Activated T-helper 17 cell treated with anti-CD3 and anti-CD28 coated beads, Interleukin-2, amount 50 U/mL, for 72 hours (primary cell): ENCODE results near the gene DVL2. TPM values are rescaled to one million over a fixed set of nuclear protein-coding genes. Genes with fewer than 3 reads are reported as not detected.
"Not testable (repeated sequence)": the region's sequence is repeated elsewhere in the genome, so short reads cannot be mapped to it uniquely, and the experiment has no call there.

ENCODE experiments used
- ATAC-seq: fragments of 150-1000 bp; cut with Tn5 transposase; replicated peaks from 2 replicates; pipeline ENCODE4 v1.10.0; 2021; ENCODE audit warnings: mild to moderate bottlenecking, moderate library complexity
- H3K27ac Mint-ChIP-seq: one replicate; pipeline ENCODE4 v1.8.0; 2022; ENCODE audit warnings: mixed read lengths
- H3K27me3 Mint-ChIP-seq: one replicate; pipeline ENCODE4 v1.8.0; 2022; ENCODE audit warnings: mixed read lengths
- H3K36me3 Mint-ChIP-seq: one replicate; pipeline ENCODE4 v1.8.0; 2022; ENCODE audit warnings: low read depth, mild to moderate bottlenecking, mixed read lengths
- H3K4me1 Mint-ChIP-seq: one replicate; pipeline ENCODE4 v1.8.0; 2022; ENCODE audit warnings: mixed read lengths
- H3K4me3 Mint-ChIP-seq: one replicate; pipeline ENCODE4 v1.8.0; 2022; ENCODE audit warnings: mild to moderate bottlenecking, mixed read lengths
- H3K9me3 Mint-ChIP-seq: one replicate; pipeline ENCODE4 v1.8.0; 2022; ENCODE audit warnings: mixed read lengths
- total RNA-seq, 2 donors: library from RNA; stranded (reverse); gene quantifications; one replicate each; pipeline ENCODE4 v1.2.3, GENCODE V29; 2022

The DVL2 gene
- total RNA-seq, 2 donors from 2014 or later = 49.1 to 77.5 TPM

DNA sequence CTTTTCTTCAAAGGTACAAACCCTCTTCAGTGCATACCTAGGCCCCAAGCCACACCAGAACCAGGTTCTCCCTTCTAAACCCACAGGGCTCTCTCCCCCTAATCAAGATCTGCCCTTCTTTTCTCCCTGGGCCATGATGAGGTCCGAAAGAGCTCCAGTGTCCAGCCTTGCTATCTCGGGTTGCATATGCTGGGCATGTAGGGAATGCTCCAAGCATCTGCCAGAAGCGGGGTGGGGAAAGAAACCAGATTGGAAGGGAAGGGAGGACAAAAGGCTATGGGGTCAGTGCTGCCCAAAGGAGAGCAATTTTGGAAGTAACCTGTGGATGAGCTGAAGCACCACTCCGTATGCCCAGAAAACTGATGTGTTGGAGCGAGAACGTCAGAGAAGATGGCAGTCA, 14.9 kb upstream of the DVL2 start:
- Mint-ChIP-seq H3K27me3 (no peaks in the 10 kb centered on the region), H3K36me3 (peaks cover 81% of the 10 kb centered on the region), H3K4me1 (peaks cover 21% of the 10 kb centered on the region), H3K9me3 (no peaks in the 10 kb centered on the region), H3K27ac (peak overlapping the region; percentile 96), H3K4me3 (peak overlapping the region; percentile 93)
- no peak for ATAC-seq

DNA sequence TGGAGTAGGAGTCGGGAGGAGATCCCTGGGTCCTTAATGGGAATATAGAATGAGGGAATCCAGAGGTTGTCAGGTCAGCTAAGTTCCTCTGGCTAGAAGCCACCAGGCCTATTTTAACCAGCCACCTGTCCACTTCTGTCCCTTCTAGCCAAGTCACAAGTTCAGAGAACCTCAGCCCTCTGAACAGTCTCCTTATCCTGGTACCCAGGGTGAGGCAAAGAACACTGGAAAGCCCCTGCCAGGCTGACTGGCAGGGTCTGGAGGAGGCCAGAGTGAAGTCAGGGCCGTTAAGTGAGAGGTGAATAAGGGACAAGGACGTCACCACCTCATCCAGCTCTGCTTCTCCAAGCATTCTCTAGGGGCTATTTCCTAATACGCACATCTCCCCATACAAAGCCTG, 14.5 kb upstream of the DVL2 start:
- Mint-ChIP-seq H3K36me3 (peaks cover 81% of the 10 kb centered on the region), H3K27ac (peak overlapping the region; percentile 96), H3K27me3 (no peaks in the 10 kb centered on the region), H3K4me3 (peak overlapping the region; percentile 93), H3K4me1 (peaks cover 21% of the 10 kb centered on the region), H3K9me3 (no peaks in the 10 kb centered on the region)
- ATAC-seq = no peak

DNA sequence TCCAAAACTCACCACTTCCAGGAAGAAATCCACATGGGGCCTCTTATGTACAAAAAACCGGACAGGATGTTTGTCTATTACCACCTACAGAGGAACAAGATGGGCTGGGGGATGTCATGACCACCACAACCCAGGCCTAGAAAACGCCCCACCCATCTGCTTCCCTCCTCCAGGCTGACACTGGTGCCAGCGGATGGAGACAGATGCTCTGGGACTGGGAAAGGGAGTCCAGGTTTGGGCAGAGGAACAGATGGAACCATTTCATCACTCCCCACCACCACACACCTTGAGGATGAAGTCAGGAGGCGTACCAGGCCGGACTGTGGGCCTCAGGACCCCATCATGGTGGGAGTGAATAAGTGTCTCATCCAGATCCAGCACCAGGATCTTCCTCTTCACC, 12.5 kb upstream of the DVL2 start:
- no peak for ATAC-seq
- H3K27me3 Mint-ChIP-seq = no peaks in the 10 kb centered on the region
- peaks cover 20% of the 10 kb centered on the region for H3K4me1 Mint-ChIP-seq
- H3K9me3 Mint-ChIP-seq = no peaks in the 10 kb centered on the region
- peaks cover 81% of the 10 kb centered on the region for H3K36me3 Mint-ChIP-seq
- H3K4me3 Mint-ChIP-seq = no peak overlapping the region
- peak overlapping the region; percentile 44 for H3K27ac Mint-ChIP-seq

DNA sequence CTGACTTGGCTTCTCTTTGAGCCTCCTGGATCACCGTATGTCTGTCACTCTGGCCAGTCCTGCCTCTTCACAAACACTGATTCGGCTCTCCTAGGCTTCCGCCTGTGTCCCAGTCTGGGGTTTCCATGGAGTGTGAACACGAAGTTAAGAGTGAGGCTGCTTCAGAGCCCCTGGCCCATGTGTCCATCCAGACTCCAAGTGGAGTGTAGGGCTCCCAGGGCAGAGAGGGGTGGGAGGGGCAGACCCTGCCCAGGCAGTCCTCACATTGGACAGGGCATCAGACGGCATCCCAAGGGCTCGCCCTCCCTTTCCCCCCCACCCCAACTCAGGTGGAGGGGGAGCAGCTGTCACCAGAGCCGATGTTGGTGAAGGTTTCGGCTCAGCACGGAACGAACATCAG, 9.5 kb upstream of the DVL2 start:
- Mint-ChIP-seq H3K27ac (peak overlapping the region; percentile 93), H3K4me3 (peak overlapping the region; percentile 87), H3K36me3 (peaks cover 87% of the 10 kb centered on the region), H3K4me1 (peaks cover 31% of the 10 kb centered on the region)
- H3K9me3 Mint-ChIP-seq, ATAC-seq, H3K27me3 Mint-ChIP-seq: not testable (repeated sequence)

DNA sequence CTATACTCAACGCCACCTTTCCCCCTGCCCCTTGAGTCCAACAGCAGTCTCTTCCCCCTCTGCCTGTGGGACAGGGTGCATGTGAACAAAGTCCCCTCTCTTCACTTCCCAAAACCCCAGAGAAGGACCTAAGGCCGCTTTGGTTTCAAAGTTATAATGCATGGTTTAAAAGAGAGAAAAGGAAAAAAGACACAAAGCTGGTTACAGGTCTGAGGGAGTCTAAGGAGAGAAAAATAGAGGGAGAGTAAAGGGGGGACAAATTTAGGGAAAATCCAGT, 9.1 kb upstream of the DVL2 start:
- H3K36me3 Mint-ChIP-seq = peaks cover 87% of the 10 kb centered on the region
- H3K4me1 Mint-ChIP-seq = peaks cover 31% of the 10 kb centered on the region
- H3K27ac Mint-ChIP-seq = peak overlapping the region; percentile 93
- no peaks in the 10 kb centered on the region for H3K27me3 Mint-ChIP-seq
- peak overlapping the region; percentile 87 for H3K4me3 Mint-ChIP-seq
- no peak for ATAC-seq
- H3K9me3 Mint-ChIP-seq = no peaks in the 10 kb centered on the region

DNA sequence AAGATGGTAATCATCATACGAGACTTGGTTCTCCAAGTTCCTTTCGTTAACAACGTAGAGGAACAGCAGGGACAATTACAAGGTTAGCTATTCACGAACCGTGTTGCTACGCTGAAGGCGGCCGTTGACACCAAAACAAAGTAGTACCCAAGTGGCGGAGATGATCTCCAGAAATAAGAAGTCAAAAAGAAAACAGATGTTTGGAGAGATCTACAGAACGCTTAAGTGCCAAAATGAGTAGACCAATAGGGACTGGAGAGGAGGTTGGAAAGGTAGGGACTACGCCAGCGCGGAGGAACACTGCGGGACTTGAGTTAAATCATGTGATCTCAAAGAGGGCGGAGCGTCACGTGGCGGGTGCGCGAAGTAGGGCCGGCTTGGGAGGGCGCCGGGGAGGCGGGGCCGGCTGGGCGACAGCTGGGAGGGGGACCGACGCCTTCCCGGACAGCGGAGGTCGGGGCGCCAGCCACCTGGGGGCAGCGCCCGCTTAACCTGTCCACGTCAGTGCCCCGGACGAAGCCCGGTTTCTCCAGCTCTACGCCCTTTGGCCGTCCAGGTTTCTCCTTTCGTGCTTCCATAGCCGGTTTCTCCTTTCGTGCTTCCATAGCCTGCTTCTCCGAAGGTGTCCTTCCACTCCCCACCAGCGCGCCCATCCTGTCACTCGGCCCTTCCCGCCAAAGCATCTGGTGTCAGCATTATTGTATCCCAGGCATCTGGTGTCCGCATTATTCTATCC, 8.6 kb upstream of the DVL2 start:
- Mint-ChIP-seq H3K27ac (peak overlapping the region; percentile 93), H3K36me3 (peaks cover 90% of the 10 kb centered on the region), H3K27me3 (no peaks in the 10 kb centered on the region), H3K9me3 (no peaks in the 10 kb centered on the region), H3K4me3 (peak overlapping the region; percentile 87), H3K4me1 (peaks cover 31% of the 10 kb centered on the region)
- ATAC-seq = peak; percentile 41

DNA sequence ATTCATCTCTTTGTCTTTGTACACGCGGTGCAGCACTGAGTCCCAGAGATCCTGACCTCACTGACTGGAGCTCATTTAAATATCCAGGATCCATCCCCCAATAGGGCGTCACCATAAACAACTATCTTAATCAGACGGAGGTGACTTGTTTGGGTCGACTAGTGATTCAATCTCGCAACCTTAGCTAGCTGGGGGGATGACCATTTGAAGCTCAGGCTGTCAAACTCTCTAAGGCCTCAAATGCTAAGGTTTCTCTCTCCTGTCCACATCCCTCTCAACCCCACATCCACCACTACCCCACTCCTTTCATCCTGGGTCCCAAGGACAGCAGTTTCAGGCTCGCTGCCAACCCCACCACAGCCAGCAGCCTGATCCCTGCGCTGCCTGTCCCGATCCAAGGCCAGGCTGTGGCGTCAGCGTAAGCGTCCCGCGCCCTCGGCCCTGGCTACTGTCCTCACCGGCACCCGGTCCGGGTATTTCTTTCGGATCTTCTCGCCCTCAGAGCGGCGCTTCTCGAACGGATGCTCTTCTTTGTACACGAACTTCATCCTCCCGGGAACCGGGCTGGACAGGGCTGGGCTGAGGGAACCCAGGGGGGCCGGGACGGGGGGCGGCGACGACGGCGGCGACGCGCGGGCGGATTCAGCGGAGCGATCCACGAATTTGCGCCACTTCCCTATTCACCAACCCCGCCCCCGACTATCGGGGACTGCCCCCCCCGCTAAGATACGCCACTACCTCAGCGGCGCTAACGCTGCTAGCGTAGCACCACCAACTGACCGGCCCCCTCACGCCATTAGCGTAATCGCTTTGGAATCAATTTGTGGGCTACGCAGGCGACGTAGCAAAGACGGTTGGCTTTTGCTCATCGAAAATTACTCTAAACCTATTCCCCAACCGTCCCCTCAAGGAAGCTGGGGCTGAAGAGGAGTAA, 7.7 kb upstream of the DVL2 start, which contains the start of gene GABARAP:
Gene GABARAP, minus strand, starts transcription at position 667 of the 934 bp plus-strand sequence. Its CDS starts 119 bp downstream, at position 548.
- no peaks in the 10 kb centered on the region for H3K9me3 Mint-ChIP-seq
- H3K4me1 Mint-ChIP-seq = peaks cover 35% of the 10 kb centered on the region
- ATAC-seq = peak; percentile 39
- peaks cover 96% of the 10 kb centered on the region for H3K36me3 Mint-ChIP-seq
- H3K4me3 Mint-ChIP-seq = peak within 1 kb of the TSS; percentile 87
- peak within 1 kb of the TSS; percentile 93 for H3K27ac Mint-ChIP-seq
- H3K27me3 Mint-ChIP-seq = no peaks in the 10 kb centered on the region

DNA sequence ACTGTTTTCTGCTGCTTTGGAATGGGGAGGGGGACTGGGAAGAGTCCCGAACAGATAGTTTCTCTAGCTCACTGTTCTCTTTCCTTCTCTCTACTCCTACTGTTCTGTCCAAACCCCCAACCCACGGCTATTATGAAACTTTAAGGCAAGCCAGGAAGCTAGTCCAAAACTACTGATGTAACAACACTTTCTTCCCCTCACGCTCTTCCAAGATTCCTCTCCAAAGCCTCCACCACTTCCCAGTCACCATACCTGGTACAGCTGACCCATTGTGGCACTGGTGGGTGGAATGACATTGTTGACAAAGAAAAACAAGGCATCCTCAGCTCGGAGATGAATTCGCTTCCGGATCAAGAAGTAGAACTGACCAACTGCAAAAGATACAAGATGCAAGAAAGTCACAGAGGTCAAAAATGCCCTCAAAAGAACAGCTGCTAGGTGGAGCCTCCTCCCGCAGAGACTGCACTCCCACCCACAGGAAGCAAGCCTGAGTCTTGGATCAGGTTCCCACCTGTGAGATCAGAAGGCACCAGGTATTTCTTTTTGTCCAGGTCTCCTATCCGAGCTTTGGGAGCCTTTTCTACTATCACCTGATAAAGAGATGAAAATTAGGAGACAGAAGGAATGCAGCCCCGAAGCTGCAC, 6.9 kb upstream of the DVL2 start:
- peaks cover 35% of the 10 kb centered on the region for H3K4me1 Mint-ChIP-seq
- H3K27me3 Mint-ChIP-seq = no peaks in the 10 kb centered on the region
- peaks cover 96% of the 10 kb centered on the region for H3K36me3 Mint-ChIP-seq
- no peak for ATAC-seq
- H3K27ac Mint-ChIP-seq = peak overlapping the region; percentile 93
- peak overlapping the region; percentile 87 for H3K4me3 Mint-ChIP-seq
- H3K9me3 Mint-ChIP-seq = no peaks in the 10 kb centered on the region

DNA sequence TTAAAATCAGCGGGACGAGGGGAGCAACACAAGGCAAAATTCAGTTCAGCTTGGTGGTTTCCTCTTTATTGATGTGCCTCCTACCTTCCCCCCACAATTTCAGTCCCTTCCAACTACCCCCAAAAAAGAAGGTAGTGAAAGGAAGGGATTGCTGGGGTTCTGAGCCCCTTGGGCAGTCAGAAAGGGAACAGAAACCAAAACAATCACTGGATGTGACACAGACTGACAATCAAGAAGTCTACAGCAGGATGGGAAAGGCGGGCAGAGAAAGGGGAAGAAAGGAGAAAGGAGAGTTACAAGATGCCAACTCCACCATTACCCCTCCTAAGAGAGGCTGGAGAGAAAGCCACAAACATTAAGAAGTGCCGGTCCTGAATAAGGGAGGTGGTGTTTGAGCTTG, 6.1 kb upstream of the DVL2 start:
- Mint-ChIP-seq H3K27ac (peak overlapping the region; percentile 93), H3K27me3 (no peaks in the 10 kb centered on the region), H3K9me3 (no peaks in the 10 kb centered on the region), H3K4me3 (peak overlapping the region; percentile 87), H3K36me3 (peaks cover 96% of the 10 kb centered on the region), H3K4me1 (peaks cover 44% of the 10 kb centered on the region)
- ATAC-seq = no peak

DNA sequence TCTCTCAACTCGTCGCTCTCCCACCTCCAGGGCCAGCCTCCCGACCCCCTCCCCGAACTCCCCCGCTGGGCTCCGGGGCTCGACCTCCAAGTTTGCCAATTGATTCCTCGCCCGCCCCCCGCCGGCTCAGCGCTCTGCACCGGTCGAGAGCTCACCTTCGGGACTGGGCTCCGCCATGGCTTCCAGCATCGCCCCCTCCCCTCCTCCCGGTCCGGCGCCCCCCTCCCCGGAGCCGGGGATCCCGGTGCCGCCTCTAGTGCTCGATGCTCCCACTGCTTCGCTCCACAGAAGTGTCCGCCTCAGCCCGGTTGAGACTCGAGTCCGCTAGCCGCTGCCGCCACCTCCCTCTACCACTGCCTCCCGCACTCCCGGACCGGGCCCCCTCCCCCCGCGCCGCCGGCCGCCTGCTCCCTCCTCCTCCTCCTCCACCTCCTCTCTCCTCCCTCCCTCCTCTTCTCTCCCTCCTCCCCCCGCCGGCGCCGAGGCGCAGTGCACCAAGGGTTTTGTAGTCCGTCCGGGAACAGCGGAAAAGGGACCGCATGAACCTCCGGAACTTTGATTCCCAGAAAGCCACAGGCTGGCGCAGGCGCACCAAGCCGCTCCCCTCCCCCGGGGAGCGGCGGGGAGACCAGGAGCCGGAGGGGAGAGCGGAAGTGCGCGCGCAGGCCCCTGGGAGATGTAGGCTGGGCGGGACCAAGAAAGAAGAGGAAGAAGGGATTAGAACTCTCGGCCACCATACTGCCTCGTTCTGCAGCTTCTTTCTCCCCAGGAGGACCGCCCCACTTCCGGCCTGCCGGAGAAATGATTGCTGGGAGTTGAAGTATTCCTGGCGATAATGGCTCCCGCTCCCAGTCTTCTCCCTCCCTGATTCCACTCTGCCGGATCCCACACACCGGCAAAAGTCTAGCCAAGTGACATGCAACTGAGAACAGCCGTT, 5.0 kb upstream of the DVL2 start, which contains the start of gene PHF23:
Gene PHF23, minus strand, starts transcription at position 367 of the 937 bp plus-strand sequence. Its CDS starts 178 bp downstream, at position 189.
- H3K4me1 Mint-ChIP-seq = peaks cover 50% of the 10 kb centered on the region
- no peaks in the 10 kb centered on the region for H3K9me3 Mint-ChIP-seq
- peak within 1 kb of the TSS; percentile 87 for H3K4me3 Mint-ChIP-seq
- peak; percentile 71 for ATAC-seq
- peaks cover 98% of the 10 kb centered on the region for H3K36me3 Mint-ChIP-seq
- H3K27ac Mint-ChIP-seq = peak within 1 kb of the TSS; percentile 93
- no peaks in the 10 kb centered on the region for H3K27me3 Mint-ChIP-seq

DNA sequence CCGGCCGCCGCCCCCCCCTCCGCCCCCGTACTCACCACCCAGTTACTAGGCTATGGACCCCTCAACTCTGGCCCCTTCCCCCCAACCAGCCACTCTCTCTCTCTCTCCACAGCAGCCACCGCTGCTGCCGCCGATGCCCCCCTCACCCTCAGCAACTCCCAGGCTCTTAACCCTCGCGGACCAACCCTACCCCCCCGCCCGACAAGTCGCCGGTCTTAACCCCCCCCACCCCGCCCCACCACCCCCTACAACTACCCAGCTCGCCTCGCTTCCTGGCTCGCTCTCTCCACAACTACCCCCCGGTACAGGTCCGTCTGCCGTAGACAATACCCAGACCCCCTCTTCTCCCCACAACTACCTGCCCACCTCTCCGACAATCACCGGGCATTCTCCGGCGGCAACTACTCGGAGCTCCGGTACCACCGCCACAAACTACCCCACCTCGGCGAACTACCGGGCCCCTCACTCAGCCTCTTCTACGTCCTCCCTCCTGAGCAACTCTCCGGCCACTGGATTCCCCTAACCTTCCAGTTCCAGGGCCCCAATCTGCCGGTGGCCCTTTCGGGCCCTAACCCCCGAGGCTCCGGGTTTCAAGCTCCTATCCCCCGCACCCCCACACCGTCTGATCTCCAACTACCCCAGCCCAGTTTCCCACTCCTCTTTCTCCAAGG, 4.2 kb upstream of the DVL2 start:
- no peak for ATAC-seq
- Mint-ChIP-seq H3K4me1 (peaks cover 50% of the 10 kb centered on the region), H3K4me3 (peak overlapping the region; percentile 87), H3K27me3 (no peaks in the 10 kb centered on the region), H3K36me3 (peaks cover 99% of the 10 kb centered on the region), H3K27ac (peak overlapping the region; percentile 93), H3K9me3 (no peaks in the 10 kb centered on the region)

DNA sequence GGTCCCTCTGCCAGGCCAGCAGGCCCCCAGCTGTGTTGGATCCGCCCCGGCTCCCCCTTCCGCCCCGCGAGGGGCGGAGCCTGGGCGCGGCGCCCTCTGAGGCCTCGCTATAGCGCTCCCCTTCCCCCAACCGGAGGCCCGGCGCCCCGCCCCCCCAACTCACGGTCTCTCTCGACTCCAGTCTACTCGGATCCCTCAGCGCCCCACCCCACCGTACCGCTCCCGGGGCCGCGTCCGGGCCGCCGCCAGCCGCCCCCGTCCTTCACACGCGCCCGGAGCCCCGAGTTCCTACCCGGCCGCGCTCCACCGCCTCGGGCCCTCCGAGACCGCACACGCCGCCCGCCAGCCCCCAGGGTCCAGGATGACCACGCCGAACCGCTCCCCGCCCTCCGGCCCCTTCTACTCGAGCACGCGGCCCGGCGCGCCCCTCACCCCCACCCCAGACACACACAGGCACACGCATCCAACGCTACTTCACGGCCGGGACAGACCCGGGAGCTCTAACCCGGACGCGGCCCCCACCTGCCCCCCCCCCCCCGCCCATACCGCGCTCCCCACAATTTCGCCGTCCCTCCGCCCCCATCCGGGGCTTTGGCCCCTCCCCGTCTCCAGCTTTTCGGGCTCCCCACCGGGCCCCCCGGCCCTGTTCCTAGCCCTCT, 3.6 kb upstream of the DVL2 start:
- Mint-ChIP-seq H3K27me3 (no peaks in the 10 kb centered on the region), H3K4me3 (peak overlapping the region; percentile 87), H3K4me1 (peaks cover 50% of the 10 kb centered on the region), H3K27ac (peak overlapping the region; percentile 93), H3K9me3 (no peaks in the 10 kb centered on the region), H3K36me3 (peaks cover 99% of the 10 kb centered on the region)
- ATAC-seq = peak; percentile 26

DNA sequence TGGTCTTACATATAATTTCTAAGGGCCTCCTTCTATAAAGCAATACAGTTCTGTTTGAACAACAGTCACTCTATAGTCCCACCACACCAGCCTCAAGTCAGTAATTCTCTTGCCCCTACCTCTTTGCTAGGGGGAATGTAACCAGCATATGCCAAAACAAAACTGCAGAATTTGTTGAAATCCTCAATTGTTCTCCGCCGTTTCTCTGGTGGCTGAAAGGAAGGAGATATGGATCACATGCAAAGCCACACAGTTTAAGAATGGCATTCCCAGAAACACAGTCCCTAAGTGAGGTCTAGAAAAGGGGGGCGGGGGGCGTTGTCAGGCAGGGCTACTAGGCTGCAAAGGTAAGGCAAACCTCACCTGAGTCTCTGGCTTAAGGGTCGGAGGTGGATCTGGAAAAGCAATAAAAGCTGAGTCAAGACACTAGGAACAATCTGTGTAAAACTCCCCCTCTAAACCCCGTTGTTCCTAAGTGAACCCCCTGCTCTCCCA, 3.0 kb upstream of the DVL2 start:
- H3K9me3 Mint-ChIP-seq = no peaks in the 10 kb centered on the region
- H3K36me3 Mint-ChIP-seq = peaks cover 96% of the 10 kb centered on the region
- peak overlapping the region; percentile 87 for H3K4me3 Mint-ChIP-seq
- H3K27me3 Mint-ChIP-seq = no peaks in the 10 kb centered on the region
- H3K4me1 Mint-ChIP-seq = peaks cover 47% of the 10 kb centered on the region
- no peak for ATAC-seq
- peak overlapping the region; percentile 41 for H3K27ac Mint-ChIP-seq
